Measurements from ENCODE around the gene ME3.

The ME3 gene

DNA sequence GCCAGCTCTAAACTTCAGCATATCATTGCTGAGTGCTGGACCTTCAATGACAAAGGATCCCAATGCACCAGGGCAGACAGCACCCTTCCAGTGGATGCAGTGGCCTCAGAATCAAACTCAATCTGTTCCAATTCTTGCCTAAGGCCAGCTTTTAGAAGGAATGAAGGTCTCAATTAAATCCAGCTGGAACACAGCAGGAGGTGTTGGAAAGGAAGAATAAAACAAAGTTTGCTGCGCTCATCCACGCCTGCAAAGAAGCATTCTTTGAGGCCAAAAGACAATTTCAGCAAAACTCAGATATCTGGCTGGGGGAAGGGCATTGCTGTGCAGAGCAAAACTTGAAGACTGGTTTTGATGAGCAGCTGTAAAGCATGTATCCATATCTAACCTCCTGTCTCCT is 177.1 kb downstream of the ME3 start:
- DNase-seq (ENCODE audit: low read depth in 2 of 2, low spot score in 1 of 2): no peak

GRCh38 chr11:86492370-86493010 is 179.9 kb downstream of the ME3 start:
- DNase-seq (ENCODE audit: low read depth in 2 of 2, low spot score in 1 of 2): no peak

GRCh38 chr11:86491027-86491426 is 181.4 kb downstream of the ME3 start:
- no peak for DNase-seq (ENCODE audit: low read depth in 2 of 2, low spot score in 1 of 2)

GRCh38 chr11:86490582-86490981 is 181.8 kb downstream of the ME3 start:
- no peak for DNase-seq (ENCODE audit: low read depth in 2 of 2, low spot score in 1 of 2)

- DNase-seq (ENCODE audit: low read depth in 2 of 2, low spot score in 1 of 2): no peak
Measured at GRCh38 chr11:86489442-86489841, 183.0 kb downstream of the ME3 start.

- no peak for DNase-seq (ENCODE audit: low read depth in 2 of 2, low spot score in 1 of 2)
Measured at GRCh38 chr11:86488553-86488952, 183.9 kb downstream of the ME3 start.

- no peak for DNase-seq (ENCODE audit: low read depth in 2 of 2, low spot score in 1 of 2)
Measured at GRCh38 chr11:86487671-86488070, 184.7 kb downstream of the ME3 start.

DNA sequence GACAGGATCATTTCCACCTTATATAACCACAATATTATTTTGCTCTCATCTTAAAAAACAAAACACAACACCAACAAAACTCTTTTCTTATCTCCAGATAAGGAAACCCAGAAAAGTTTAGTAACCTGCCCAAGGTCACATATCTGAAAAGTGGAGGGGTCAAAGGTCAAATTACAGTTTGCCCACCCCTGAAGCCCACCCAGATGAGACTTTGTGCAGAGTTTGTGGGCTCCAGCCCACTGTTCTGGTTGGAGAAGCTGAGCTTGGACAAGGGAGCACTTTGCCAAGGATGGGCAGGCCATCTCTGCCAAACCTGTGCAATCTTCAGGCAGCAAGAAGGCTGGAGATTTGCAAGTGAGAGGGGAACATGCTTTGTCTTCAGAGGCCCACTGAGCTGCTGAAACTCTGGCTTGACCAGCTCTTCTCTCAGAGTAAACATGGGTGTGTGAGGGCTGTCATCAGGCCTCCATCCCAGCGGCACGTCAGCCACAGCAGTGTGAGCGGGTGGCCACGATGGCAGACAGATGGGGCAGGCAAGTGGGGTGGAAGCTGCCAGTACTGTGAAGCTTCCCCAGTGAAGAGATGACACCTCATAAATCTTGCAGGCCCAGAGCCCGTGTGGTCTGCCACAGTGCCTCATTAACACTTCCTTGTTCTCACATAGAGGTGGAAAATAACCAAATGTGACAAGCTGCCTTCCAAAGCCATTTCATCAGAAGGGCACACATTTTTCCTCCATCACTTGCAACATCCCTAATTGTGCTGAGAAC is 186.0 kb downstream of the ME3 start:
- peak in 1 of 2 donors; percentile 18 for DNase-seq (ENCODE audit: low read depth in 2 of 2, low spot score in 1 of 2)

DNA sequence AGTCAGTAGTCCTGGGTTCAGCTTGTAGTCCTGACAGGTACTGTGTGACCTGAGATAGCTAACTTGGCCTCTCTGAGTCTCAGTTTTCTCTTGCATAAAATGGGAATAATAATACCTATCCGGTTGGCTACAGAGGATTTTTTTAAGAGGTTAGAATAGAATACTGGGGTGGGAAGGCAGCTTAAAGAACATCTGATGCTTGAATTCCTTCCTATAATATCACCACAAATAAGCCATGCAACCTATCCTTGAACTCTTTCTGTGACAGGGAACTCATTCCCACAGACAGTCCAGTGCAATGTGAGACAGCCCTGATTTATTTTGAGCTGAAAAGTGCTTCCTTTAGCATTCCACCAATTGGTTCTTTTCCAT is 187.6 kb downstream of the ME3 start:
- DNase-seq (ENCODE audit: low read depth in 2 of 2, low spot score in 1 of 2): no peak

DNA sequence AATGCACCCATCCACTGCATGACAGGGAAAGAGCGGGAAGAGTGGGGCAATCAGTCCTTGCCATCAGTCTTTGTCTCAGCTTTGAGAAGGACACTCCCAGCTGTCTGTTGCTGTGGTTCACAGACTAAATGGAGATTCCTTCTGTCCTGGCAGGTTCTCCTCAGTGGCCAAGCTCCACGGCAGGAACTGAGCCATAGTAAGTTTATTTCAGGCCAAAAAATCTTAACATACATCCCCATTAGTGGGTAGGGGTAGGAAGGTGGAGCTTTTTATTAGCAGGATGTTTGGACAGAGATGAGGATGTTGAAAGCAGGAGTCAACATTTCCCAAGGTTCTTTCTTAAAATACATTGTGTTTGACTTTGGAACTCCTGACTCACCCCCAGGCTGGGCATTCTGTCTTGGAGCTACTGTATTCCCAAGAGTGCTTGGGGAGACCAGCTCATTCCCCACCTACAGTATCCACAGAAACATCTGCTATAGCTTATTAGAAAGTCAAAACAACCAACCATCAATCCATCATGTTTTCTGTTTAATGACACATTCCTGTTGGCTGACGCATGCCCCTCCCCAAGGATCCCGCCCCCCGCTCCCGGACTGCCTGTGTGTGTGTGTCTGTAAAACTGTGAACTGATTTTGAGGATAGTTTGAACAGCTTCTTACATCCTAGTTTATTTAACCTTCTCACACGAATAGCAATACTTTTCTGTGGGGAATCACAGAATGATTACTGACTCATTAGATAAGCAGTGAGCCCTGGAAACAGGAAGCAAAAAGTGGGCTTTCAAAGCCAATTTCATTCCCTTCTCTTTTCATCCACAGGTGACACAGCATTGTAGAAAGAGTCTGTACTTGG is 188.2 kb downstream of the ME3 start:
- no peak for DNase-seq (ENCODE audit: low read depth in 2 of 2, low spot score in 1 of 2)

DNA sequence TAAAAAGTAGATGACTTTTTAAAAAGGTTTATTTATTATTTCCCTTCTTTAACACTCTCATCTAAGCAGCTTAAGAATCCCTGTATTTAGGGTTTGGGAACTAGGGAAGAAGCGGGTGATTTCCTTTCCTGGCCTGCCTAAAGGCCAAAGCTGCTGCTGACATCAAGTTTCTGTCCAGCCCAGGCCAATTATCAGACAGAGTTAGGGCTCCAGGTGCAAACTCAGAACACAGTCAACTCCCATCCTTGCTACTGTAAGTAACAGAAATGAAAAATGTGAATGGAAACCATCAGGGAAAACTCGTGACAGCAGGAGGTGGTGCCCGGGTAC is 188.8 kb downstream of the ME3 start:
- no peak for DNase-seq (ENCODE audit: low read depth in 2 of 2, low spot score in 1 of 2)

- no peak for DNase-seq (ENCODE audit: low read depth in 2 of 2, low spot score in 1 of 2)
Measured at GRCh38 chr11:86482692-86483091, 189.7 kb downstream of the ME3 start.

DNA sequence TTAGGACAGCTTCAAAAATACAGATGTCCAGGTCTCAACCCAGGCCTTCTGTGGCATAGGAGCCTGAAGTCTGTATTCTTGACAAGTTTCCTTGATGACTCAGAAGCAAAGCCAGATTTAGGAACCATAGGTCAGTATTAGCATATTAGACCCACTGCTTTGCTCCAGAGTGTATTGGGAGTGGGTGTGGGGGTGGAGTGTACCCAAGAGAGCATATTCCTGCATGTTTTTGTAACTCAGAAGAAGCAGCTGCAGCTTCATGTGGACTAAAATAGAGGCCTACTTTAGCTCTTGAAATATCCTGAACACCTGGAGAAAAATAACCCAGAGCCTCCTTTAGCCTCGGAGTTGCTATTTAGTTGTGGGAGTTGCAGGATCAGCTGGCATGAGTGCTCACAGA is 191.0 kb downstream of the ME3 start:
- no peak for DNase-seq (ENCODE audit: low read depth in 2 of 2, low spot score in 1 of 2)

GRCh38 chr11:86478348-86478747 is 194.1 kb downstream of the ME3 start:
- DNase-seq (ENCODE audit: low read depth in 2 of 2, low spot score in 1 of 2): no peak

GRCh38 chr11:86477495-86478155 is 194.8 kb downstream of the ME3 start:
- no peak for DNase-seq (ENCODE audit: low read depth in 2 of 2, low spot score in 1 of 2)

DNA sequence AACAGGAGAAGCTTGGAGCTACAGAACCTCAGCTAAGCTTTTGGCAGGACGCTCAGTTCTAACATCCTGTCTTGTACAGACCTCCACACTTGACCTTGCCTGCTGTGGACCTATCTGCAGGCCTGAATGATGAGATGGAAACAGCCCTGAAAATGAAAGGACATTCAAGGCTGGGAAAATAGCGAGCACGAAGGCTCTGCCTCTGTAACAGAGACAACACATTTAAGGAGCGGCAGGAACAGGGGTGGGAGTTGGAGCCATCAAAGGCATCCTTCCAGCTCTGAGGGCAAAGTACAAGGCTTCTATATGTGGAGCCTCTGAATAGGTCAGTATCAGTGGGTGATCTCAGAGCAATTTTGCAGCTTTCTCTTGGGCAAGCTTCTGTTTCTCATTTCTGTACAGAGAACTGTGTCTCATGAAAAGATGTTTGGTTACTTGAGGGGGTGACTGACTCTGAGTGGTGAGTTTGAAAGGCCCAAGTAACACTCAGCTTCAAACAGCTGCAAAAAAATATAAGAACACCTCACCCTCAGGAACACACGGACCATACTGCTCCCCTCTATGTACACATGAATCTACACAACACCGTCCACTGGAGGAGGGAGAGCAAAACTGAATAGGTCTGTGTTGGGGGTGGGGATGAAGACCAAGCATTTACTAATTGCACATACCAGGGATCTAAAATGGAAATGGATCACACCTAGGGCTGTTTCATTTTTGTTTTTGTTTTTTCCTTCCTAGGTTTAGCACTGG is 196.1 kb downstream of the ME3 start:
- no peak for DNase-seq (ENCODE audit: low read depth in 2 of 2, low spot score in 1 of 2)

- no peak for DNase-seq (ENCODE audit: low read depth in 2 of 2, low spot score in 1 of 2)
Measured at GRCh38 chr11:86475027-86475426, 197.4 kb downstream of the ME3 start.

DNA sequence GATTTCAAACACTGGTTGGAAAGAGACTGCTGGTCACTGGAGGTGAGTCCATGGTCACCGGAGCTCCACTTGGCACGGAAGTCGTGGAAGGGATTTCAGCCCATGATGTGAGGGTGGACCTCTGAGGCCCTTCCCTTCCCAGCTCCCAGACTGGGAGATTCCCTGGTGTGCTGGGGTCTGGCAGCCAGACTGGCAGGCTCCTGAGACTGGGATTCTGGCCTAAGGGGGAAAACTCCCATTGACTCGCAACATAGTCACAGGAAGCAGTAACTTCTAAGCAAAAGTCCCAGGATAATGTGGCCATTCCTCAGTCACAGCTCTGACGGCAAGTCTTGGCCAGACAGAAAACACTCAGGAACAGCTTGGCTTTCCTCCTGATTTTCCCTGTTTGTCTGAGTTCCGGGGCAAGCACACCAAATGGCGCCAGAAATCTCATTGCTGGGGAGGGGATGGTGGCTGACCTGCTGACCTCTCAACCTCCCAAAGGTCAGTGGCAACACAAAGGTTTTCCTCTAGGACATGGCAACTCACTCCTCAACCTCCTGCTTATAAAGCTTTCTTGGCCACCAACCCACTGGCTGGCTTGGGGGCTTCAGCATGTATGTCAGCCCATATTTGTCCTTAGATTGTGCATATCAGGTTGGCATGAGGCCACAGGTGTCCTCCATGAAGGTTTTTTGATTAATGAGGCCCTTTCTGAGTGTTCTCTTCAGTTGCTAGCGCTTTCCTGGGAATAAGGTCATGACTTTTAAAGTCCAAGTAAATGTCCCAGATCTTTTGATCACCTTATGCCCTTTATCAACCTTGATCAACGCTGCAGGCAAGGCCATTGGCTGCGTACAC is 198.2 kb downstream of the ME3 start:
- no peak for DNase-seq (ENCODE audit: low read depth in 2 of 2, low spot score in 1 of 2)

DNA sequence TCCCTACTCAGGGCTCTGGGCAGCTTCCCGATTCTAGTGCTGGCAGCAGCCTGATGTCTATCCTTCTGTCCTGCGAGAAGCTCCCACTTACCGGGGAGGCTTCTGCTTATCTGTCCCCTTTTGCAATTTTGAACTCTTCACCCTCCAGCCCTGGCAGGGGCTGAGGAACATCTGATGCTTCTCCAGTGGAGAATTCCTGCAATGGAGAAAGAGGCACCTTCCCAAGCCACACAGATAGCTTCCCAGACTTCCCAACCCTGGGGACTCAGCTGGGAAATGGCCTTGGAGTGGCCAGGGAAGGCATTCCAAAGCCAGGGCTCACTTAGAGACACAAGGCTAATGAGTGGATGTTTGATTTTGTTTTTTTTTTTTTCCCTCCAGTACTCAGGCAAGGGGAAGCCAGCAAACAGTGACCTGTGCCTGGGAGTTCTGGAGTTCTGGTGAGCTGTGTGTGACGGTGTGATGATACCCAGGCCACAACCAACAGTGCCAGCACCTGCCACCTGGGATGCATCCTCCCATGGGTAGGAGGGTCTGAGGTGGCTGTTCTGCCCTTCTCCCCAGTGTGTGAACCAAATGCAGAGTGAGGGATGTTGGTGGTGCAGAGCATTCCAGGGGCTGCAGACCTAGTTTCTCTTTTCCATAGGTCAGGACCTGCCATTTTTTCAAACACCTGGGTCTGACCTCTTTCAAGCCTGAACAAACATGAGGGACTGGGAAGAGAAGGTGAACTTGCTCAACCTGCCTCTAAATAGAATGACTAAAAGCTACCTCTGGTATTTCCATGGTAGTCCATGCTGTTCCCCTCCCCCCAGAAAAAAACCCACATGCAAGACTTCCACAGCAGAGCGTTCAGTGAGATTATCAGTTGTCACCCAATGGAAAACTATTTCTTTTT is 202.7 kb downstream of the ME3 start:
- no peak for DNase-seq (ENCODE audit: low read depth in 2 of 2, low spot score in 1 of 2)

All from stimulated activated CD8-positive, alpha-beta memory T cell treated with anti-CD3 and anti-CD28 coated beads, Interleukin-4, amount 100 ng/mL, for 4 hours (primary cell).